Stimulated activated CD4-positive, alpha-beta T cell treated with anti-CD3 and anti-CD28 coated beads, Interleukin-12 subunit alpha, Interleukin-12 subunit beta, amount 100 ng/mL, for 24 hours (primary cell): Measurements from ENCODE around the gene SIDT2.
"Not testable (repeated sequence)": the region's sequence is repeated elsewhere in the genome, so short reads cannot be mapped to it uniquely, and the experiment has no call there.

Experiments
- DNase-seq, 2 experiments: peaks; one replicate each; pipeline ENCODE4 v3.0.0-alpha.2; 2020; ENCODE audit warnings: low read depth in 2 of 2

Gene SIDT2

GRCh38 chr11:117171404-117172061, 7.0 kb upstream of the SIDT2 start:
- DNase-seq = no peak

DNA sequence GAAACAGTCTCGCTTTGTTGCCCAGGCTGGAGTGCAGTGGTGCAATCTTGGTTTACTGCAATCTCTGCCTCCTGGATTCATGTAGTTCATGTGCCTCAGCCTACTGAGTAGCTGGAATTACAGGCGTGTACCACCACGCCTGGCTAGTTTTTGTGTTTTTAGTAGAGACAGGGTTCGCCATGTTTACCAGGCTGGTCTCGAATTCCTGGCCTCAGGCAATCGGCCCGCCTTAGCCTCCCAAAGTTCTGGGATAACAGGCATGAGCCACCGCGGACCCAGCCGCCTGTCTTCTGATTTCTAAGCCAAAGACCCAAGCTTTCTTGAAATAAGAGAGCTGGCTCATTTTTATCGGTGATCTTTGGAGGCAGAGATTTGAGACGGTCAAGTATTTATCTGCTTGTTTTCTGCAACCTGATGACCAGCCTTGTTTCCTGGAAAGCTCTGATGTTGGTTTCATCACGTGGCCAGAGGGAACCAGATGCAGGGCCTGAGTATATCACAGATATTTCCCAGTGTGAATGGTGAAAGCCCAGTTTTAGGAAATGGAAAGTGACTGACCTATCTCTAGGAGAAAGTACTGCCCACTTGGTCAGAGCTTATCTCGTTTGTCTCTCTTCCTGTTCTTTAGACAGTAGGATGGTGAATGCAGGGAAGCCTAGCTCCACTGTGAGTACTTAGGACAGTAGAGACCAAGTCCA, 5.7 kb upstream of the SIDT2 start:
- no peak for DNase-seq

DNA sequence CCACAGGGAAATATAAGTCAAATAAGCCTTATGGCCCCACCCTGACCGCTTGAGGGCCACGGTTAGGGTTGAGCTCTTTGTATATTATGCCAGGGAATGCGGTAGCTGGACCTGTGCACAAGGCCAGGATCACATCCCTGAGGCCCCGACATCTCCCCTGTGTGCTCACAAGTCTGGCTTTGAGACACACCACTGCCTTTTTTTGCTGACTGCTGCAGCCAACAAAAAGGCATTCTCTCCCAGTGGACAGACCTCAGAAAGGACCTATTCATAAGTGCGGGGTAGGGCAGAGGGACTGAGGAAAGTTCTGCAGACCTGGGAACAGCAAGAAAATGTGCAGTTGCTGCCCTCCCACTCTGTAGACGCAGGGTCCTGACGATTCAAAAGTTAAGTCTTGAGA, 3.4 kb upstream of the SIDT2 start:
- DNase-seq = no peak

GRCh38 chr11:117175781-117176180, 2.8 kb upstream of the SIDT2 start:
- DNase-seq = no peak

GRCh38 chr11:117176186-117176585, 2.4 kb upstream of the SIDT2 start:
- DNase-seq = no peak

DNA sequence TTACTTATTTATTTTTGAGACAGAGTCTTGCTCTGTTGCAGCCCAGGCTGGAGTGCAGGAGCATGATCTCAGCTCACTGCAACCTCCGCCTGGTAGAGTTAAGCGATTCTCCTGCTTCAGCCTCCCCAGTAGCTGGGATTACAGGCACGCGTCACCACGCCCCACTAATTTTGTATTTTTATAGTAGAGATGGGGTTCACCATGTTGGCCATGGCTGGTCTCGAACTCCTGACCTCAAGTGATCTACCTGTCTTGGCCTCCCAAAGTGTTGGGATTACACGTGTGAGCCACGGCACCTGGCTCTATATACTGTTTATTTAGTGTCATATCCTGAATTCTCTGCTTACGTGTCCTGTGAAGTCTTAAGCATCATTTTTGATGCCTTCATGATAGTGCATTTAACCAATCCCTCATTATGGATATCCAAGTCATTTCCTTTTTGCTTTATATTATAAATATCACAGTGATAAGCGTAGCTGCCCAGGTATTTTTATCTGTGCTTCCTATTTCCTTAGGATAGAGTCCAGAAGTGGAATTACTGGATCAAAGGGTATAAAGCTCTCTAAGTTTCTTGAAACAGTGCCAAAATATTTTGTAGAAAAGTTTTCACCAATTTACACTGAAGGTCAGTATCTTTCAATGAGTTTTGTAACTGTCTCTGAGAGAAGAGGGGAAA, 871 bp upstream of the SIDT2 start:
- no peak for DNase-seq

- peak in 1 of 2 experiments; percentile 28 for DNase-seq
These were observed 781 bp downstream of the SIDT2 start for GRCh38 chr11:117179048-117179999.

- DNase-seq = no peak
These were observed 1.5 kb downstream of the SIDT2 start for GRCh38 chr11:117180020-117180419.

DNA sequence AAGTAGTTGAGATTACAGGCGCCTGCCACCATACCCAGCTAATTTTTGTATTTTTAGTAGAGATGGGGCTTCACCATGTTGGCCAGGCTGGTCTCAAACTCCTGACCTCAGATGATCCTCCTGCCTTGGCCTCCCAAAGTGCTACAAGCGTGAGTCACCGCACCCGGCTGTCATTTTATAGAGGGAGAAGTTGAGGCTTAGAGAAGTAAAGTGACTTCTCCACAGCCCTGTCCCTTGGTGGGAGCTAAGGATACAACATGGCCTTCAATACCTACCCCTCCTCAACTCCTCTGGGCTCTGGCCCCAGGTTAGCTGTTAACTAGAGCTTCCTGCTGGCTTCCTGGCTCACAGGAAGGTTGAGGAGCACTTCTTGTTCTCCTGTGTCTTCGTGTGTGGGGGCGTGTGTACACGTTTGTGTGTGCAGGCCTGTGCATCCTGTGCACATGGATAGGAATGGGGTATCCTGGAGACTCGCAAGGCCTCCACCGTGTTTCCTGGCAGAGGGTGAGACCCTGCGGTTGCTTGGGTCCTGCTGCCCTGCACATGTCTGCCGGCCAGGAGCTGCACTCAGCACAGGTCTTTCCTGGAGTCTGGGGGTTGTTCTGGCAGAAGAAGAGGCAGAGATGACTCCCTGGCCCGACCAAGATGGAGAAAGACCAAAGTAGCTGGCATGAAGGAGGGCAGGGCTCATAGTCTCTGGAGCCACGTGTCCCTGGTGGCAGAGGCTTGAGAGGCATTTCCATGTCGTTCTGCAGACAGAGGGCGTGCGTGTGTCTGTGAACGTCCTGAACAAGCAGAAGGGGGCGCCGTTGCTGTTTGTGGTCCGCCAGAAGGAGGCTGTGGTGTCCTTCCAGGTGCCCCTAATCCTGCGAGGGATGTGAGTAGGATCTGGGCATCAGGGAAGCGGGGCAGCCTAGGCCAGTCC, 2.4 kb downstream of the SIDT2 start:
- DNase-seq = peak; percentile 17 to 46

GRCh38 chr11:117181586-117182550, 3.3 kb downstream of the SIDT2 start:
- DNase-seq = no peak

DNA sequence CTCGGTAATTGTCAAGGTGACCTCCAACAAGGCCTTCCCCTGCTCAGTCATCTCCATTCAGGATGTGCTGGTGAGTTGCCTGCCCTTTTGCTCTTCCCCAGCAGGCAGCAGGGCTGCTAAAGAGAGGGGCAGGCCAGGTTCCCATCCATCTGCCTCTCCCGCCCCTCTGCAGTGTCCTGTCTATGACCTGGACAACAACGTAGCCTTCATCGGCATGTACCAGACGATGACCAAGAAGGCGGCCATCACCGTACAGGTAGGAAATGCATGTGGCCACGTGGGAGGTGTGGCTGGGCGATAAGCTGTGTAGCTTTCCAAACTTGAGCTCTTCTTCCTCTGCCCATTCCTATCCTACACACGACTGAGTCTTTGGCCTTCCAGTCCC, 4.0 kb downstream of the SIDT2 start:
- DNase-seq = no peak

- DNase-seq = not testable (repeated sequence)
These were observed 4.6 kb downstream of the SIDT2 start for GRCh38 chr11:117183178-117183577.

DNA sequence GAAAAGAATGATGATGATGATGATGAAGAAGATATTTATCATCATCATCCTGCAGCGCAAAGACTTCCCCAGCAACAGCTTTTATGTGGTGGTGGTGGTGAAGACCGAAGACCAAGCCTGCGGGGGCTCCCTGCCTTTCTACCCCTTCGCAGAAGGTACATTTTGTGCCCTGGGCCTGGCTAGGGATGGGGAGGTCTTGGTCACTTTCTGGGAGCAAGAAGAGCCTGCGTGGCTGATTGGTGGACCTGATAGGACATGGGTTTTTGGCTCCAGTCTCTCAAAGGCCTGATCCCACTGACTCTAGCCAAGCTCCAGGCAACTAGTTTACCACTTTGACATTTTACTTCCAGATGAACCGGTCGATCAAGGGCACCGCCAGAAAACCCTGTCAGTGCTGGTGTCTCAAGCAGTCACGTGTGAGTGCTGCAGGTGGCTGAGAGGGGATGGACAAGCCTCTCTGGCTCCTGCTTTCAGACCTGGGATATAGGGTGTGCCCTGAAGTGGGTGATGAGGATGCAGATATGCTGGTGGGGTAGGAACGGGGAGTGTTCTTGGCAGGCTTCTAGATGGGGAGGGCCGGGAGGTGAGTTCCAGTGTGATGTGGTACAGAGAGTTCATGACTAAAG, 5.3 kb downstream of the SIDT2 start:
- DNase-seq = no peak

GRCh38 chr11:117185736-117186430, 7.3 kb downstream of the SIDT2 start:
- no peak for DNase-seq

DNA sequence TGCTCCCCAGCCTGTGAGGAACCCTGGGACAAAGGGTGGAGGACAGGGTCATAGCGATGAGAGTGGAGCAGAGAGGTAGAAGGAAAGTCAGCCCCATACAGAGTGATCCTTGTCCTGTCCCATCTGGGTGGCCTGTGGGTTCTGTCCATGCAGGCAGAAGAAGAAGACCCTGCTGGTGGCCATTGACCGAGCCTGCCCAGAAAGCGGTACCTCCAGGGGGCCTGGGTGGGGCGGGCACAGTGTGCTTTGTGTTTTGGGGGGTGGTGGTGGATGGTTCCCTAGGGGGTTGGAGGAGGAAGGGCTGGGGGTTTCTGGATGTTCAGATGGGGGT, 7.9 kb downstream of the SIDT2 start:
- no peak for DNase-seq

GRCh38 chr11:117187007-117187406, 8.5 kb downstream of the SIDT2 start:
- no peak for DNase-seq

DNA sequence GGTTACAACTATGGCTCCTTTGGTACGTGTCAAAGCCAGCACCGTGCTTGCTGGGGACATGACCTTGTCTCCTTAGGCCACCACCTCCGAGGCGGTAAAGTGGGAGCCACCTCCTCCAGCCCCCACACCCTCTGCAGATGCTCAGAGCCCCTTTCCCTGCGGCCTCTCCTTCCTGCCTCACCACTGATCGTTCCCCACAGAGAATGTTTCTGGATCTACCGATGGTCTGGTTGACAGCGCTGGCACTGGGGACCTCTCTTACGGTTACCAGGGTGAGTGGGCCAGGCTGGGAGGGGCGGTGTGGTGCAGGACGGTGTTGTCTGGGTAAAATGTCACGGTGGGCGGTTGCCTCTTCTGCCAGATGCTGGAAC, 8.9 kb downstream of the SIDT2 start:
- no peak for DNase-seq

DNA sequence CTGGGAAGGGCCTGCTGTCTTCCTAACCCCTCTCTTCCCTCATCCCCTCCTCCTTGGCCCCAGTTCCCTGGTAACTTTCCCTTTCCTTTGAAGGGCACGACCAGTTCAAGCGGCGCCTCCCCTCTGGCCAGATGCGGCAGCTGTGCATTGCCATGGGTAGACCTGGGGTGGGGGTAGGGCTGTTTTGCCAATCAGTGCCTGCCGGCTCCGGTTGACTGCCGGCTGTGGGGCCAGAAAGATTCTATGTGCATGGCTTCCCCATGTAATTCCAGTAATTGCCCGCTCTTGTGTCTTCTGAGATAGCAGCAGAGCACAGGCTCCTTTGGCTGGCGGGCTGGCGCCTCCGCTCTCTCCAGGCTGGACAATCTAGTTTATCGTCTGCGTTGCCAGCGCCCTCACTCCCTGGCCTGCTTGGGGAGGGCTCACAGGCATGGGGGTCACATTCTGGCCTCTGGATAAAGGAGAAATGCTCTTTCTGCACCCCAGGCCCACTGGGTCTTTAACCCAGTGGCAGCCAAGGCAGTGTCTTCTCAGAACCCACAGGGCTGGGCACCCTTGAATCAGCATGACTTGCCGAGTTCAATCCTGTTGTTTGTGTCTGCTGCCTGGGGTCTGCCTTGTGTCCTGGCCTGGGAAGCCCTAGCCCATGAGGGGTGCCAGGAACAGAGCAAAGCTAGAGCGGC, 9.4 kb downstream of the SIDT2 start:
- no peak for DNase-seq
